MM.1S (cell line): ENCODE measurements around the gene INPP5D.

Source experiments
- EZH2 ChIP-seq: fragments of 300-600 bp; sonication (generic); optimal IDR thresholded peaks from 2 replicates; pipeline ENCODE3; 2017; ENCODE audit warnings: low read depth, mild to moderate bottlenecking, antibody characterized with exemption, low read length, mixed read lengths
- EZH2phosphoT487 ChIP-seq: fragments of 300-600 bp; sonication (generic); IDR thresholded peaks from 2 replicates; pipeline ENCODE4 v1.6.1; 2018; ENCODE audit warnings: antibody characterized with exemption, low read length
- TF ChIP-seq, protein P1 (sequence below): fragments of 300-600 bp; sonication (generic); IDR thresholded peaks from 2 replicates; pipeline ENCODE4 v1.5.1; 2016; ENCODE audit warnings: antibody characterized with exemption, low read length, mixed read lengths

DNA sequence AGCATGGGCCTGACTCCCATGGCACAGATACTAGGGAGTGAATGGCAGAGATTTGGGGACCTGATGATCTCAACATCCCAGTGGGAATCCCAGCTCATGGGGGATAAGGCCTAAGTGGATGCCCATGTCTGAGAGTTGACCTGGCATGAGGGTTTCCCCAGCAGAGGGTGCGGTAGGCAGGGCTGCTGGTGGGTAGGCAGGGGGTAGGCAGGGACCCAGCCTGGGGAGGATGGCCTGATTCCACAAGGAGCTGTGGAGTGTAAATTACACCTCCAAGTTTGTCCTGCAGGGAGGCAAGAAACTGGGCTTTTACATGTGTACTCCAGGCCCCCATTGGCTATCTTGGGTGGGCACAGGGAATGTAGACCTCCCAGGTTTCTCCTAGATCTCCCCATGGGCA is 46.9 kb downstream of the INPP5D start:
- TF ChIP-seq EZH2 (no peak), EZH2phosphoT487 (no peak)
- TF ChIP-seq, protein P1, sequence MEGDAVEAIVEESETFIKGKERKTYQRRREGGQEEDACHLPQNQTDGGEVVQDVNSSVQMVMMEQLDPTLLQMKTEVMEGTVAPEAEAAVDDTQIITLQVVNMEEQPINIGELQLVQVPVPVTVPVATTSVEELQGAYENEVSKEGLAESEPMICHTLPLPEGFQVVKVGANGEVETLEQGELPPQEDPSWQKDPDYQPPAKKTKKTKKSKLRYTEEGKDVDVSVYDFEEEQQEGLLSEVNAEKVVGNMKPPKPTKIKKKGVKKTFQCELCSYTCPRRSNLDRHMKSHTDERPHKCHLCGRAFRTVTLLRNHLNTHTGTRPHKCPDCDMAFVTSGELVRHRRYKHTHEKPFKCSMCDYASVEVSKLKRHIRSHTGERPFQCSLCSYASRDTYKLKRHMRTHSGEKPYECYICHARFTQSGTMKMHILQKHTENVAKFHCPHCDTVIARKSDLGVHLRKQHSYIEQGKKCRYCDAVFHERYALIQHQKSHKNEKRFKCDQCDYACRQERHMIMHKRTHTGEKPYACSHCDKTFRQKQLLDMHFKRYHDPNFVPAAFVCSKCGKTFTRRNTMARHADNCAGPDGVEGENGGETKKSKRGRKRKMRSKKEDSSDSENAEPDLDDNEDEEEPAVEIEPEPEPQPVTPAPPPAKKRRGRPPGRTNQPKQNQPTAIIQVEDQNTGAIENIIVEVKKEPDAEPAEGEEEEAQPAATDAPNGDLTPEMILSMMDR = no peak
